ENCODE results near the gene RTRAF.

DNA sequence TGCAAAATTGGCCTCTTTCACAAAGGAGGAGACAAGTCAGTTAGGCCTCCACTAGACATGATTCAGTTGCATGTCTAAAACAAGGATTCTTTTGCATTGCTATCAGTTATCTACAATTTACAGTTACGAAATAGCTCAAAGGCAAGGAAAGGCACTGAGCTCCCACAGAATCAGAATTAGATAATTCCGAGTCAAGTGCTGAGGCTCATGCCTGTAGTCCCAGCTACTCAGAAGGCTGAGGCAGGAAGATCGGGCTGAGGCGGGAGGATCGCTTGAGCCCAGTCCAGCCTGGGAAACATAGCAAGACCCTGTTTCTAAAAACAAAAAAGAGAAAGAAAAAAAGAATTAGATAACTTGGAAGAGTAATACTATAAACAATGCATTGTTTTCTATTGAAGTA lies 12.3 kb upstream of the RTRAF start:
- no peak for TF ChIP-seq POLR2A (IDR thresholded peaks at IDR 0.05)
- TF ChIP-seq CTCF (IDR thresholded peaks at IDR 0.05), result no peak
- TF ChIP-seq POLR2AphosphoS5 (IDR thresholded peaks at IDR 0.05), result no peak

Measured in upper lobe of left lung (tissue), 4 donors.